ENCODE data around the gene SEMA3D.

The SEMA3D gene

GRCh38 chr7:85070967-85071628, 115.8 kb downstream of the SEMA3D start:
- DNase-seq = no peak

GRCh38 chr7:85068799-85069198, 118.1 kb downstream of the SEMA3D start:
- no peak for DNase-seq

GRCh38 chr7:85067371-85067770, 119.5 kb downstream of the SEMA3D start:
- no peak for DNase-seq

GRCh38 chr7:85065888-85066485, 120.9 kb downstream of the SEMA3D start:
- DNase-seq = no peak

- no peak for DNase-seq
Observed at GRCh38 chr7:85065306-85065705, 121.5 kb downstream of the SEMA3D start.

- DNase-seq = no peak
Observed at GRCh38 chr7:85062651-85063050, 124.2 kb downstream of the SEMA3D start.

GRCh38 chr7:85061456-85061855, 125.4 kb downstream of the SEMA3D start:
- no peak for DNase-seq

- DNase-seq = no peak
Observed at GRCh38 chr7:85060696-85061095, 126.2 kb downstream of the SEMA3D start.

GRCh38 chr7:85055906-85056305, 130.9 kb downstream of the SEMA3D start:
- DNase-seq = no peak

- DNase-seq = no peak
Observed at GRCh38 chr7:85055196-85055595, 131.7 kb downstream of the SEMA3D start.

- DNase-seq = no peak
Observed at GRCh38 chr7:85054306-85054705, 132.6 kb downstream of the SEMA3D start.

GRCh38 chr7:85052894-85053293, 134.0 kb downstream of the SEMA3D start:
- no peak for DNase-seq

- no peak for DNase-seq
Observed at GRCh38 chr7:85052056-85052737, 134.7 kb downstream of the SEMA3D start.

- DNase-seq = no peak
Observed at GRCh38 chr7:85046534-85046933, 140.3 kb downstream of the SEMA3D start.

GRCh38 chr7:85041605-85042216, 145.1 kb downstream of the SEMA3D start:
- DNase-seq = peak; percentile 47

GRCh38 chr7:85039196-85039923, 147.5 kb downstream of the SEMA3D start:
- DNase-seq = peak; percentile 2

- no peak for DNase-seq
Observed at GRCh38 chr7:85038466-85038865, 148.4 kb downstream of the SEMA3D start.

GRCh38 chr7:85033263-85033662, 153.6 kb downstream of the SEMA3D start:
- DNase-seq = no peak

GRCh38 chr7:85031475-85031874, 155.4 kb downstream of the SEMA3D start:
- DNase-seq = no peak

- no peak for DNase-seq
Observed at GRCh38 chr7:85030893-85031292, 156.0 kb downstream of the SEMA3D start.

- DNase-seq = no peak
Observed at GRCh38 chr7:85025312-85025756, 161.5 kb downstream of the SEMA3D start.

GRCh38 chr7:85023916-85024315, 162.9 kb downstream of the SEMA3D start:
- DNase-seq = no peak
